Ramos (cell line): ENCODE data around the gene RAB3C.
"Not testable (repeated sequence)": the region's sequence is repeated elsewhere in the genome, so short reads cannot be mapped to it uniquely, and the experiment has no call there.

Experiments used
- in situ Hi-C: fragments of 300-500 bp; cut with MboI; formaldehyde crosslinking; loops from one replicate; pipeline ENCODE4 v1.14.3; 2022; ENCODE audit warnings: low sequenced_read_pairs; ENCODE audit not compliant: unreplicated experiment

Gene RAB3C

GRCh38 chr5:58582803-58583491 is at the start of gene RAB3C:
RAB3C (plus strand) TSS chr5:58583075; CDS start chr5:58583209, 134 bp downstream.
- in situ Hi-C loops: no loop called here

GRCh38 chr5:58541935-58542334 is 40.9 kb upstream of the RAB3C start:
- in situ Hi-C loops: not testable (repeated sequence)

GRCh38 chr5:58542709-58543108 is 40.2 kb upstream of the RAB3C start:
- in situ Hi-C loops: no loop called here

GRCh38 chr5:58543723-58544122 is 39.2 kb upstream of the RAB3C start:
- in situ Hi-C loops: no loop called here

GRCh38 chr5:58544195-58544594 is 38.7 kb upstream of the RAB3C start:
- in situ Hi-C loops: no loop called here

- in situ Hi-C loops: no loop called here
Observed at GRCh38 chr5:58544926-58545325, 37.9 kb upstream of the RAB3C start.

GRCh38 chr5:58545912-58546311 is 37.0 kb upstream of the RAB3C start:
- in situ Hi-C loops: no loop called here

- in situ Hi-C loops: no loop called here
Observed at GRCh38 chr5:58548068-58548467, 34.8 kb upstream of the RAB3C start.

GRCh38 chr5:58551492-58551891 is 31.4 kb upstream of the RAB3C start:
- in situ Hi-C loops: no loop called here

- in situ Hi-C loops: not testable (repeated sequence)
Observed at GRCh38 chr5:58557665-58558338, 25.1 kb upstream of the RAB3C start.

- in situ Hi-C loops: not testable (repeated sequence)
Observed at GRCh38 chr5:58563016-58563700, 19.7 kb upstream of the RAB3C start.

- in situ Hi-C loops: not testable (repeated sequence)
Observed at GRCh38 chr5:58564043-58564832, 18.6 kb upstream of the RAB3C start.

GRCh38 chr5:58565033-58565432 is 17.8 kb upstream of the RAB3C start:
- in situ Hi-C loops: no loop called here

- in situ Hi-C loops: no loop called here
Observed at GRCh38 chr5:58571501-58571900, 11.4 kb upstream of the RAB3C start.

GRCh38 chr5:58572973-58573372 is 9.9 kb upstream of the RAB3C start:
- in situ Hi-C loops: not testable (repeated sequence)

- in situ Hi-C loops: no loop called here
Observed at GRCh38 chr5:58579781-58580180, 3.1 kb upstream of the RAB3C start.

- in situ Hi-C loops: no loop called here
Observed at GRCh38 chr5:58582019-58582802, 664 bp upstream of the RAB3C start.

GRCh38 chr5:58595952-58596351 is 13.1 kb downstream of the RAB3C start:
- in situ Hi-C loops: no loop called here

GRCh38 chr5:58598440-58598839 is 15.6 kb downstream of the RAB3C start:
- in situ Hi-C loops: no loop called here

- in situ Hi-C loops: no loop called here
Observed at GRCh38 chr5:58599217-58599616, 16.3 kb downstream of the RAB3C start.
